H1 (cell line): ENCODE data around the gene TPMT. TPM values are rescaled to one million over a fixed set of nuclear protein-coding genes. Genes with fewer than 3 reads are reported as not detected.

ENCODE experiments used
- CTCF ChIA-PET: fragments of 300-600 bp; sonication (Branson Sonifier 250); formaldehyde crosslinking; loops from one replicate; lab custom pipeline; 2021; ENCODE audit not compliant: partially characterized antibody; lab: Charles Lee
- POLR2A ChIA-PET: fragments of 300-600 bp; sonication (Branson Sonifier 250); formaldehyde crosslinking; loops from one replicate; lab custom pipeline; 2021; ENCODE audit warnings: inconsistent platforms; ENCODE audit not compliant: partially characterized antibody; lab: Charles Lee
- DNase-seq, 2 experiments: peaks; one replicate each; pipeline versions ENCODE4 v3.0.0 to v3.0.0-alpha.2; 2010 to 2022; ENCODE audit warnings: low spot score in 2 of 2, low read depth in 1 of 2, mixed read lengths in 1 of 2
- FAIRE-seq: peaks from 2 replicates; lab custom pipeline; 2011; peaks lifted over from hg19 to GRCh38; lab: Jason Lieb, UNC
- H2AFZ ChIP-seq: 2 replicates; pipeline ENCODE4 v1.8.1; 2012; ENCODE audit warnings: low read length, inconsistent platforms
- H2AK5ac ChIP-seq: 2 replicates; pipeline ENCODE4 v1.6.1; 2013; ENCODE audit warnings: low read depth, low read length
- H2BK120ac ChIP-seq: replicated peaks from 2 replicates; pipeline ENCODE3; 2013; ENCODE audit warnings: low read depth, low read length, inconsistent platforms
- H2BK12ac ChIP-seq: 2 replicates; pipeline ENCODE4 v1.6.1; 2013; ENCODE audit warnings: low read depth, low read length
- H2BK15ac ChIP-seq: 2 replicates; pipeline ENCODE4 v1.6.1; 2013; ENCODE audit warnings: low read length
- H2BK20ac ChIP-seq: 2 replicates; pipeline ENCODE4 v1.6.1; 2013; ENCODE audit warnings: low read length
- H2BK5ac ChIP-seq: 2 replicates; pipeline ENCODE4 v1.6.1; 2013; ENCODE audit warnings: low read depth, low read length
- H3K14ac ChIP-seq: 2 replicates; pipeline ENCODE4 v1.6.1; 2013; ENCODE audit warnings: inconsistent platforms; ENCODE audit not compliant: insufficient read length
- H3K18ac ChIP-seq: 2 replicates; pipeline ENCODE4 v1.6.1; 2013; ENCODE audit warnings: low read length; ENCODE audit errors: extremely low read depth
- H3K23ac ChIP-seq: 2 replicates; pipeline ENCODE4 v1.6.1; 2013; ENCODE audit warnings: inconsistent platforms; ENCODE audit not compliant: insufficient read length
- H3K23me2 ChIP-seq: 2 replicates; pipeline ENCODE4 v1.6.1; 2013; ENCODE audit warnings: low read depth, low read length
- H3K27ac ChIP-seq: 2 replicates; pipeline ENCODE4 v1.6.1; 2011; ENCODE audit warnings: low read depth, low read length, inconsistent platforms
- H3K27me3 ChIP-seq, 4 experiments: replicated peaks in 1 of 4; 1 replicate in 1 of 4; 2 replicates in 3 of 4; pipeline versions ENCODE4 v1.6.1 to v1.8.1; 2011 to 2013; ENCODE audit warnings: low read length in 3 of 4, mild to moderate bottlenecking in 3 of 4, inconsistent platforms in 2 of 4, mixed read lengths in 2 of 4, moderate library complexity in 1 of 4; ENCODE audit not compliant: control insufficient read depth in 3 of 4, insufficient read depth in 3 of 4; ENCODE audit errors: extremely low read depth in 1 of 4
- H3K36me3 ChIP-seq, 4 experiments: 2 replicates each; pipeline versions ENCODE4 v1.6.1 to v1.8.1; 2011 to 2013; ENCODE audit warnings: mild to moderate bottlenecking in 4 of 4, low read length in 3 of 4, moderate library complexity in 2 of 4, control low read depth in 1 of 4, inconsistent platforms in 1 of 4; ENCODE audit not compliant: insufficient read depth in 4 of 4, control insufficient read depth in 2 of 4
- H3K4ac ChIP-seq: replicated peaks from 2 replicates; pipeline ENCODE3; 2013; ENCODE audit warnings: low read length, low read depth, mixed read lengths, inconsistent platforms; ENCODE audit not compliant: insufficient read length
- H3K4me1 ChIP-seq, 4 experiments: replicated peaks in 1 of 4; 1 replicate in 1 of 4; 2 replicates in 3 of 4; pipeline versions ENCODE4 v1.6.1 to v1.8.1; 2011 to 2013; ENCODE audit warnings: low read length in 3 of 4, inconsistent platforms in 2 of 4, mixed read lengths in 1 of 4; ENCODE audit not compliant: insufficient read depth in 4 of 4, control insufficient read depth in 3 of 4
- H3K4me2 ChIP-seq, 2 experiments: 2 replicates each; pipeline versions ENCODE4 v1.6.1 to v1.8.1; 2011 to 2013; ENCODE audit warnings: low read depth in 2 of 2, low read length in 2 of 2, control low read depth in 1 of 2, inconsistent platforms in 1 of 2, mild to moderate bottlenecking in 1 of 2; ENCODE audit not compliant: insufficient read depth in 1 of 2
- H3K4me3 ChIP-seq, 4 experiments: fragments of 200-600, 300-600 bp in 1 of 4; sonication (generic), shearing (Covaris generic), sonication (Bioruptor Twin) in 1 of 4; 2 replicates each; pipeline versions ENCODE4 v1.5.1 to v1.8.1; 2011 to 2016; ENCODE audit warnings: low read length in 4 of 4, low read depth in 3 of 4, control low read depth in 2 of 4, inconsistent platforms in 2 of 4, mild to moderate bottlenecking in 2 of 4, mixed read lengths in 1 of 4, moderate library complexity in 1 of 4; ENCODE audit not compliant: insufficient read depth in 2 of 4; ENCODE audit errors: extremely low read depth in 1 of 4
- H3K56ac ChIP-seq: replicated peaks from 2 replicates; pipeline ENCODE3; 2013; ENCODE audit warnings: low read depth, mild to moderate bottlenecking, mixed read lengths, low read length, inconsistent platforms; ENCODE audit not compliant: insufficient read length
- H3K79me1 ChIP-seq: 2 replicates; pipeline ENCODE4 v1.6.1; 2013; ENCODE audit warnings: low read depth, low read length, control low read depth
- H3K79me2 ChIP-seq, 2 experiments: 2 replicates each; pipeline versions ENCODE4 v1.6.1 to v1.8.1; 2012 to 2013; ENCODE audit warnings: low read length in 2 of 2, mild to moderate bottlenecking in 2 of 2, inconsistent platforms in 1 of 2; ENCODE audit not compliant: insufficient read depth in 2 of 2, control insufficient read depth in 1 of 2
- H3K9ac ChIP-seq, 4 experiments: replicated peaks in 1 of 4; 1 replicate in 1 of 4; 2 replicates in 3 of 4; pipeline versions ENCODE4 v1.6.1 to v1.8.1; 2011 to 2013; ENCODE audit warnings: low read depth in 3 of 4, low read length in 3 of 4, control low read depth in 2 of 4, mild to moderate bottlenecking in 2 of 4, moderate library complexity in 2 of 4, inconsistent platforms in 1 of 4; ENCODE audit errors: extremely low read depth in 1 of 4
- H3K9me3 ChIP-seq, 2 experiments: 2 replicates each; pipeline versions ENCODE4 v1.6.1 to v1.8.1; 2012 to 2013; ENCODE audit warnings: mild to moderate bottlenecking in 2 of 2, moderate library complexity in 2 of 2, control low read depth in 1 of 2, inconsistent platforms in 1 of 2, low read depth in 1 of 2, low read length in 1 of 2, mixed read lengths in 1 of 2; ENCODE audit not compliant: insufficient read depth in 2 of 2
- H4K20me1 ChIP-seq, 2 experiments: replicated peaks in 1 of 2; 2 replicates each; pipeline versions ENCODE3 to v1.8.1; 2011 to 2013; ENCODE audit warnings: inconsistent platforms in 2 of 2, low read length in 2 of 2, mild to moderate bottlenecking in 1 of 2; ENCODE audit not compliant: insufficient read depth in 2 of 2, control insufficient read depth in 1 of 2
- H4K5ac ChIP-seq: 2 replicates; pipeline ENCODE4 v1.6.1; 2013; ENCODE audit warnings: low read length, low read depth, mixed read lengths, inconsistent platforms; ENCODE audit not compliant: insufficient read length
- H4K8ac ChIP-seq: 2 replicates; pipeline ENCODE4 v1.8.0; 2013; ENCODE audit warnings: mild to moderate bottlenecking, moderate library complexity, low read length, inconsistent platforms; ENCODE audit not compliant: insufficient read depth; ENCODE audit errors: extremely low read depth
- H4K91ac ChIP-seq: replicated peaks from 2 replicates; pipeline ENCODE3; 2013; ENCODE audit warnings: low read length, mixed read lengths, inconsistent platforms; ENCODE audit not compliant: insufficient read length
- POLR2AphosphoS5 ChIP-seq: IDR thresholded peaks from 2 replicates; pipeline ENCODE4 v1.6.1; 2011; ENCODE audit warnings: low read depth, low read length
- TAF1 ChIP-seq: IDR thresholded peaks from 2 replicates; pipeline ENCODE4 v1.6.1; 2011; ENCODE audit warnings: mild to moderate bottlenecking, low read depth, low read length
- WGBS, 2 experiments: shearing (Covaris generic) in 1 of 2; methylation state at CpG; one replicate each; pipeline versions ENCODE4 v1.1.6 to v1.1.7; 2013 to 2015; ENCODE audit warnings: low lambda C conversion rate in 2 of 2, mixed read lengths in 2 of 2, inconsistent platforms in 1 of 2, low coverage in 1 of 2, missing lambda C conversion rate in 1 of 2; ENCODE audit not compliant: insufficient replicate concordance in 2 of 2, insufficient coverage in 1 of 2, insufficient read length in 1 of 2; ENCODE audit errors: extremely low coverage in 1 of 2, missing lambda C conversion rate in 1 of 2; 5-methylcytosine and 5-hydroxymethylcytosine counted together
- polyA plus RNA-seq, 7 experiments: library from polyadenylated mRNA; depleted of rRNA in 3 of 7; stranded (reverse) in 5 of 7; unstranded in 2 of 7; fragments of >200 nt in 5 of 7; fragments of 200-250 nt in 2 of 7; gene quantifications; 1 replicate in 5 of 7; 2 replicates in 1 of 7; 4 replicates in 1 of 7; pipeline versions ENCODE4 v1.2.1 to v1.2.3, GENCODE V29; 2011 to 2013; ENCODE audit warnings: missing spikeins in 2 of 7, mixed read lengths in 2 of 7
- total RNA-seq: library from RNA; stranded (reverse); fragmentation: NEBNext Ultra II Directional; extraction: Animal tissue kit (Norgen Biotek cat#: 25700); gene quantifications from 2 replicates; pipeline ENCODE4 v1.2.1, GENCODE V29; 2021

Gene TPMT
- total and polyA plus RNA-seq, 2 of the 8 experiments (the other 6 are each of a cell fraction or from before 2014, with no cell fraction given), result 12.3 to 17.2 TPM

GRCh38 chr6:18099511-18099910 is 55.4 kb downstream of the TPMT start:
- no peak overlapping the region for H2AFZ ChIP-seq
- TF ChIP-seq POLR2AphosphoS5 (no peak), TAF1 (no peak)
- H4K8ac ChIP-seq, result no peak overlapping the region
- no peaks in the 10 kb centered on the region for H3K36me3 ChIP-seq
- no peak overlapping the region for H3K14ac ChIP-seq
- no peaks in the 10 kb centered on the region for H3K9me3 ChIP-seq
- H4K20me1 ChIP-seq, result no peaks in the 10 kb centered on the region
- H3K4me1 ChIP-seq, result no peaks in the 10 kb centered on the region
- no peak overlapping the region for H3K9ac ChIP-seq
- no peak overlapping the region for H2BK120ac ChIP-seq
- H4K5ac ChIP-seq, result no peak overlapping the region
- no peak overlapping the region for H2AK5ac ChIP-seq
- no peak overlapping the region for H3K4me2 ChIP-seq
- no peak overlapping the region for H3K4ac ChIP-seq
- no peak overlapping the region for H2BK20ac ChIP-seq
- no peak overlapping the region for H2BK5ac ChIP-seq
- H3K56ac ChIP-seq, result no peak overlapping the region
- H3K79me1 ChIP-seq, result no peaks in the 10 kb centered on the region
- H3K27ac ChIP-seq, result no peak overlapping the region
- DNase-seq (no peak), FAIRE-seq (no peak)
- H2BK15ac ChIP-seq, result no peak overlapping the region
- H3K4me3 ChIP-seq, result no peak overlapping the region
- POLR2A ChIA-PET, result interaction anchor here (1.2 kb wide), 1 partner anchor 11 kb away, joined by 4 read pairs; no protein-coding TSS in a partner anchor
- no peak overlapping the region for H3K18ac ChIP-seq
- H4K91ac ChIP-seq, result no peak overlapping the region
- CTCF ChIA-PET, result interaction anchor here (0.5 to 1.3 kb wide), 6 partner anchors 8 to 875 kb away, joined by 3 to 8 read pairs (median 3); no protein-coding TSS in a partner anchor
- no peaks in the 10 kb centered on the region for H3K79me2 ChIP-seq
- H2BK12ac ChIP-seq, result no peak overlapping the region
- H3K23me2 ChIP-seq, result no peaks in the 10 kb centered on the region
- no peak overlapping the region for H3K23ac ChIP-seq
- WGBS, 2 experiments, result 78% methylated on average over 2 of the region's 2 CpGs; no CpG with 5 or more reads in 1 of the 2 experiments
- no peaks in the 10 kb centered on the region for H3K27me3 ChIP-seq
